BLaER1 (cell line): ENCODE measurements around the gene SPSB3.

Experiments
- H3K27ac ChIP-seq: shearing (Covaris generic); formaldehyde crosslinking; 2 replicates; pipeline ENCODE4 v1.8.1; 2022
- H3K27me3 ChIP-seq: shearing (Covaris generic); formaldehyde crosslinking; 2 replicates; pipeline ENCODE4 v1.8.1; 2022
- H3K36me3 ChIP-seq: shearing (Covaris generic); formaldehyde crosslinking; 2 replicates; pipeline ENCODE4 v1.8.1; 2022
- H3K4me1 ChIP-seq: shearing (Covaris generic); formaldehyde crosslinking; 2 replicates; pipeline ENCODE4 v1.8.1; 2022
- H3K4me2 ChIP-seq: shearing (Covaris generic); formaldehyde crosslinking; 2 replicates; pipeline ENCODE4 v1.8.1; 2022
- H3K4me3 ChIP-seq: shearing (Covaris generic); formaldehyde crosslinking; 2 replicates; pipeline ENCODE4 v1.8.1; 2022
- H3K9ac ChIP-seq: shearing (Covaris generic); formaldehyde crosslinking; 2 replicates; pipeline ENCODE4 v1.8.1; 2022
- H3K9me3 ChIP-seq: shearing (Covaris generic); formaldehyde crosslinking; 2 replicates; pipeline ENCODE4 v1.8.1; 2022
- H4K20me1 ChIP-seq: shearing (Covaris generic); formaldehyde crosslinking; 2 replicates; pipeline ENCODE4 v1.8.1; 2022
- Cebpa-rat ChIP-seq: shearing (Covaris generic); IDR thresholded peaks from 2 replicates; pipeline ENCODE4 v1.8.1; 2022

Gene SPSB3

DNA sequence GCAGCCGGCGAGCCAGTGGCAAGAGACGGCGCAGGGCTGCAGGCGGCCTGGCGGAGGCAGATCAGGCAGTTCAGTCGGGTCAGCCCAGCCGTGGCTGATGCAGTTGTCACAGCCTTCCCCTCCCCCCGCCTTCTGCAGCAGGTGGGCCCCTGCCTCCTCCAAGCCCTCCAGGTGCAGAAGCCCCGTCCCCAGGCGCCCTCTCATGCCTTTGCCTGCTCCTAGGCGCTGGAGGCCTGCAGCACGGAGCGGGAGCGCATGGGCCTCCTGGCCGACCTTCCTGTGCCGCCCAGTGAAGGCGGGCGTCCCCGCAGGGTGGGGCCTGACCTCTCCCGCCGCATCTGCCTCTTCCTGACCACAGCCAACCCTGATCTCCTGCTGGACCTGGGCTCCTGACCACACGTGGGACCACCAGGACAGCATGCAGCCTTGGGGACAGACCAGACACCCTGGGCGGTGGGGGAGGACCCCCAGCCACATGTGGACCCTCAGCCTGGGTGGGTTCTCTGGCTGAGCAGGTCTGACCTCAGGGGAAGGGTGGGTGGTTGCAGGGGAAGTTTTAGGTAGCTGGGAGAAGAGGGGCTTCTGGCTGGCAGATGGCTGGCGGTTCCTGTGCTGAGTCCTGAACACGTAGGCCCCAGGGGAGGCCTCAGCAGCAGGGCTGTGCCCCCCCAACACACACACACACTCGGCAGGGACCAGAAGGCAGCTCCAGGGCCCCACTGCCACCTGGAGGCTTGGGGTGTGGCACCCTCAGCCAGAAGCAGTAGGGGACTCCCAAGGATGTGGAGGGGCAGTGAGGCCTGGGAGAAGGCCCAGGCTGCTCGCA, 6.3 kb downstream of the SPSB3 start:
- Histone ChIP-seq H3K4me2 (peak overlapping the region; percentile 7; the same call in 1 of the 2 replicates), H3K4me1 (peaks cover 42% of the 10 kb centered on the region), H3K36me3 (peaks cover 64% of the 10 kb centered on the region), H3K4me3 (no peak overlapping the region), H4K20me1 (peaks cover 76% of the 10 kb centered on the region), H3K27ac (no peak overlapping the region), H3K9ac (no peak overlapping the region), H3K9me3 (no peaks in the 10 kb centered on the region), H3K27me3 (no peaks in the 10 kb centered on the region)
- no peak for TF ChIP-seq Cebpa-rat

DNA sequence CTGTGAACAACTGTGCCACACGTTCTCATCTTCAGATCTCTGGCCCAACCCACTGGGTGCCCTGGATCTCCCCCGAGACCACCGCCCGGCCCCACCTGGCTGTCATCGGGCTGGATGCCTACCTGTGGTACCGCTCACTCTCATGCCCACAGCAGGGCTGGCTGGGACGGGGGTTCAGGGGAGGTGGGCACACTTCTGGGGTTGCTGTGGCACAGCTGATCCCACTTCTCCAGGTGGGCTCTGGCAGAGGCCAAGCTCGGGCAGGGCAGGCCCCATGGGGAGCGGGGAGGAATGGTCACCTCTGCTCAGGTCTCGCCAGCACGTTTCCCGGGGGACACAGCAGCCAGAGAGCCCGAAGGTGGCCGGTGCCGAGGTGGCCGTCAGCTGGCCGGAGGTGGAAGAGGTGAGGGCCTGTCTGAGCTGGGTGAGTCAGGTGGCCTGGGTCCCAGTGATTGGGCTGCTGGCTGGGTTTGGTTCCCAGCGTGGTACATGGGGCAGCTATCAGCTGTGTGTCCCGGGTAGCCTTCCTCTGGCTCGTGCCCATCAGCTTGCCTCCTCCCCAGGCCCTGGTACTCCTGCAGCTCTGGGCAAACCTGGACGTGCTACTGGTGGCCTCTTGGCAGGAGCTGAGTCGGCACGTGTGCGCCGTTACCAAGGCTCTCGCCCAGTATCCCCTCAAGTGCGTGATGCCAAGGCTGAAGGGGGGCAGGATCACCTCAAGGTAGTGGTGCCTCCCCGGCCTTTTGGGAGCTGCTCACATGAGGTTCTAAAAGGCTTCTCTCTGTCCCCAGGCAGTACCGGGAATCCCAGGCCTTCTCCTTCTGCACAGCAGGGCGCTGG, 7.1 kb downstream of the SPSB3 start:
- 0 out of 2 replicates have a peak overlapping the region, but pooled peaks have one; percentile 97 for H3K27ac ChIP-seq
- H3K4me3 ChIP-seq: no peak overlapping the region; the same call in 1 of the 2 replicates
- H3K4me1 ChIP-seq: peaks cover 43% of the 10 kb centered on the region
- no peak for TF ChIP-seq Cebpa-rat
- no peaks in the 10 kb centered on the region for H3K27me3 ChIP-seq
- H3K36me3 ChIP-seq: peaks cover 59% of the 10 kb centered on the region
- peak overlapping the region; percentile 98 for H3K4me2 ChIP-seq
- peak overlapping the region; percentile 98 for H3K9ac ChIP-seq
- no peaks in the 10 kb centered on the region for H3K9me3 ChIP-seq
- peaks cover 73% of the 10 kb centered on the region for H4K20me1 ChIP-seq

DNA sequence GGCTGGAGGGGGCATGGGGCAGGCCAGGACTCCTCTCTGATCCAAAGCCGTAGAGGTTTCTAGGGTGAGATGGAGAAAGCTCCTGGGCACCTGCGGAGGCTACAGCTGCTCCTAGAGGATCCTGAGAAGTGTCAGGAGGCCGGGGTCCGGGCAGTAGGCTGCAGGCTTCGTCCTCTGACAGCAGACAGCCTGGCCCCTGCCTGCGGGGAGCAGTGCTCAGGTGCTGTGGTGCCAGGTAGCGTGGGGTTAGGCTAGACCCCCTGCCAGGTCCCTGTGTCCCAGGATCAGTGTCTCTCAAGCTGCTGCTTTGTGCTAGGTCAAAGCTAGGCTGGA, 8.0 kb downstream of the SPSB3 start:
- Histone ChIP-seq H3K4me2 (peak overlapping the region; percentile 98), H3K27ac (peak overlapping the region; percentile 97), H3K9me3 (no peaks in the 10 kb centered on the region), H4K20me1 (peaks cover 73% of the 10 kb centered on the region), H3K9ac (peak overlapping the region; percentile 98), H3K4me3 (peak overlapping the region; percentile 97), H3K27me3 (no peaks in the 10 kb centered on the region), H3K4me1 (peaks cover 48% of the 10 kb centered on the region), H3K36me3 (peaks cover 59% of the 10 kb centered on the region)
- TF ChIP-seq Cebpa-rat: no peak

DNA sequence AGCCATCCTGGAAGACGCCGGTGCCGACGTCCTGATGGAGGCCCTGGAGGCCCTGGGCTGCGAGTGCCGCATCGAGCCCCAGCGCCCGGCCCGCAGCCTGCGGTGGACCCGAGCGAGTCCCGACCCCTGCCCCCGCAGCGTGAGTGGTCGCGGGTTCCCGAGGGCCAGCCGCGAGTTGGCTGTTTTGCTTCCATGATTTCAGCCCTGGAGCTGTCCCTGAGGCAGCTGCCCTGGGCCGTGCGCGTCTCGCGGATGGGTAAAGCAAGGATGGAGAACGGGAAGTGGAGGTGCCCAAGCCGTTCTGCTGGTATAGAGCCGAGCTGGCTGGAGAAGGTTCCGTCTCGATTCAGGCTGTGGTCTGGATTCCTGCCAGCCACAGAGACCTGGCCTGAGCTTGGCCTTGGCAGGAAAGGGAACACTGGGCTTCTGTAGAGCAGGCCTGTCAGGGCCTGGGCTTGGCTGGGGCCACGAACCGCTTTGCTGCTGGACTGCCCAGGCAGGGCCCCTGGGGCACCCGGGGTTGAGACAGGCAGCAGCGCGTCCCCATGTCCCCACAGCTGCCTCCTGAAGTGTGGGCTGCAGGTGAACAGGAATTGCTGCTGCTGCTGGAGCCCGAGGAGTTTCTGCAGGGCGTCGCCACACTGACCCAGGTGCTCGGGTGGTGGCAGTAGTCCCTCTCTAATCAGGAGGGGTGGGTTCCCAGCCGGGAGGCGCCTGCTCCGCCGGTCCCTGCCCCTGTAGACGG, 8.5 kb downstream of the SPSB3 start:
- peak overlapping the region; percentile 97 for H3K27ac ChIP-seq
- TF ChIP-seq Cebpa-rat: no peak

DNA sequence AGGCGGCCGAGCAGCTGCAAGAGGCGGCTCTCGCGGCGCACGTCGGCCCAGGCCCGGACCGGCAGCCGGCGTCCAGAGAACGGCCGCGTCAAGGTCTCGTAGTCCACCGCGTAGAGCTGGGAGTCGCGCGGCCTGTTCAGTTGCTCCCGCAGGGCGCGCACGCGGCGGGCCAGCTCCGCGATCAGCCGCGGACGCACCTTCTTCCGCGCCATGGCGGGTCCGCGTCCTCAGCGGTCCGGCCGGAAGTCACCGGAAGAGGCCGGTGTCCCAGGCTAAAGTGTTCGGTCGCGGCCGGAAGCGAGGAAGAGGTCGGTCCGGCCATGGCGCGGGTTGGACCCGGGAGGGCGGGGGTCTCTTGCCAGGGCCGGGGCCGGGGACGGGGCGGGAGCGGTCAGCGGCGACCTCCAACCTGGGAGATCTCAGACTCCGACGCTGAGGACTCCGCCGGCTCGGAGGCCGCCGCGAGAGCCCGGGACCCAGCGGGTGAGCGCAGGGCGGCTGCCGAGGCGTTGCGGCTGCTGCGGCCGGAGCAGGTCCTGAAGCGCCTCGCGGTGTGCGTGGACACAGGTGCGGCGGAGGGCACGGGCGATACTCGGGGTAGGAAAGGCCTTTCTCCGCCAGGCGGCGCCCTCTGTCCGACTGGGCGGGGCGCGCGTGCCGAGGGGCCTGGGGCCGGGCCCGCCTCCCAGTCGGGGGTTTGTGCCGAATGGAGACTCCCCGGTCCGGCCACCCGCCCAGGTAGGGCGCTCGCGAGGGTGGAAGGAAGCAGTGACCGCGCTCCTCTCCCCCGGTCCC, 9.3 kb downstream of the SPSB3 start, which contains the start of gene MRPS34:
TSS of gene MRPS34 (minus strand) at position 227 of the 795 bp plus-strand sequence. CDS start at position 212, 15 bp downstream.
- Histone ChIP-seq H3K4me3 (peak within 1 kb of the TSS; percentile 97), H3K4me2 (peak within 1 kb of the TSS; percentile 98), H3K9ac (peak within 1 kb of the TSS; percentile 98), H3K9me3 (no peaks in the 10 kb centered on the region), H3K27ac (peak within 1 kb of the TSS; percentile 97), H4K20me1 (peaks cover 73% of the 10 kb centered on the region), H3K4me1 (peaks cover 48% of the 10 kb centered on the region), H3K27me3 (no peaks in the 10 kb centered on the region), H3K36me3 (peaks cover 59% of the 10 kb centered on the region)
- TF ChIP-seq Cebpa-rat: no peak

More for the DNA sequence above, 8.5 kb downstream of the SPSB3 start:
- Histone ChIP-seq H3K9me3 (no peaks in the 10 kb centered on the region), H4K20me1 (peaks cover 73% of the 10 kb centered on the region), H3K4me1 (peaks cover 48% of the 10 kb centered on the region), H3K4me3 (peak overlapping the region; percentile 97), H3K4me2 (peak overlapping the region; percentile 98), H3K9ac (peak overlapping the region; percentile 98), H3K27me3 (no peaks in the 10 kb centered on the region), H3K36me3 (peaks cover 59% of the 10 kb centered on the region)

DNA sequence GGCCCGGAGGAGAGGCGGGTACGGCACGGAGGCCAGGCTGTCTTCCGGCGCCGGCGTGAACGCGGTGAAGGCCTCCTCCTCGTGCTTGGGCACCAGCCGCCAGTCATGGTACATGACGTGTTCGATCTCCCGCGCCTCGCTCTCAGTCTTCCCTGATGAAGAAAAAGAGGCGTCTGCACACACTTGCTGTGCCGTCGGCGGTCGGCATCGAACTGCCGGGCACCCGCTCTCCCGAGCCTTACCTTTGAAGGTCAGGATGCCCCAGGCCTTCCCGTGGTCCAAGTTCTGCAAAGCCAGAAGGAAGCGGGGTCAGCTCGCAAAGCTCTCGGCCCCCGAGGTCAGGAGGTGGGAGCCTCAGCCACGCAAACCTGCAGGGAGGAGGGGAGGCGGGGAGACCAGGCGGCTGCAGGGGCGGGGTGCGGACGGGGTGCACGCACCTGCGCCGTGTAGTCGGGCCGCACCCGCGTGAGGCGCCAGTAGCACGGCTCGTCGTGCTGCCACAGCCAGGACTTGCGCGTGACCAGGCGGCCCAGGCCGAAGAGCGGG, 9.9 kb downstream of the SPSB3 start, which contains the start of gene EME2:
TSS of gene EME2 (plus strand) at position 449 of the 546 bp plus-strand sequence. CDS start 418 bp downstream, outside the sequence.
- Histone ChIP-seq H3K9ac (peak within 1 kb of the TSS; percentile 98), H3K9me3 (no peaks in the 10 kb centered on the region), H3K4me1 (peaks cover 45% of the 10 kb centered on the region), H3K36me3 (peaks cover 59% of the 10 kb centered on the region), H3K4me2 (peak within 1 kb of the TSS; percentile 98), H3K27ac (peak within 1 kb of the TSS; percentile 97), H3K4me3 (peak within 1 kb of the TSS; percentile 97), H4K20me1 (peaks cover 73% of the 10 kb centered on the region), H3K27me3 (no peaks in the 10 kb centered on the region)
- TF ChIP-seq Cebpa-rat: no peak

DNA sequence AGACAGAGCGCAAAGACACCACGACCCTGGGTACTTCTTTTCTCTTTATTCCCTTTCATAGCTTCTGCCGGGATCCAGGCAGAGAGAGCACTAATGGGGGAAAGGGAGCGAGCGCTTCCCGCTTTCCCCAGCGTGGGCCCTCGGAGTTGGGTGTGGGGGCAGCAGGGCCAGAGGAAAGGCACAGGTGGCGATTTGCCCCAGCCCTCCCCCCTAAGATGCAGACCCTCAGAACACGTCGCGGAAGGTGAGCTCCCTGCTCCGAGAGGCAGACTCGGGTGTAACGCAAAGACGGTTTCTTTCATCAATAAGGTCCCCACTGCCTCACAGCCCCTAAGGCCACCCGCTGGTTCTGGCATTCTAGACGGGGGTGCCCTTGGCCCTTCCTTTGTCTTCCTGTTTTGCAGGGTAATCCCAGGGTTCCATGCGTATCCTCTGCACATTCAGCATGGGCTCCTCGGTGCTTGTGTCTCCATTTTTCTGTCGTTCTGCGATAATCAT, 10.5 kb downstream of the SPSB3 start:
- Histone ChIP-seq H3K4me3 (peak overlapping the region; percentile 97), H3K27me3 (no peaks in the 10 kb centered on the region), H3K36me3 (peaks cover 59% of the 10 kb centered on the region), H3K9ac (peak overlapping the region; percentile 98), H3K4me1 (peaks cover 41% of the 10 kb centered on the region), H3K27ac (peak overlapping the region; percentile 97), H3K4me2 (peak overlapping the region; percentile 98), H4K20me1 (peaks cover 68% of the 10 kb centered on the region), H3K9me3 (no peaks in the 10 kb centered on the region)
- no peak for TF ChIP-seq Cebpa-rat

DNA sequence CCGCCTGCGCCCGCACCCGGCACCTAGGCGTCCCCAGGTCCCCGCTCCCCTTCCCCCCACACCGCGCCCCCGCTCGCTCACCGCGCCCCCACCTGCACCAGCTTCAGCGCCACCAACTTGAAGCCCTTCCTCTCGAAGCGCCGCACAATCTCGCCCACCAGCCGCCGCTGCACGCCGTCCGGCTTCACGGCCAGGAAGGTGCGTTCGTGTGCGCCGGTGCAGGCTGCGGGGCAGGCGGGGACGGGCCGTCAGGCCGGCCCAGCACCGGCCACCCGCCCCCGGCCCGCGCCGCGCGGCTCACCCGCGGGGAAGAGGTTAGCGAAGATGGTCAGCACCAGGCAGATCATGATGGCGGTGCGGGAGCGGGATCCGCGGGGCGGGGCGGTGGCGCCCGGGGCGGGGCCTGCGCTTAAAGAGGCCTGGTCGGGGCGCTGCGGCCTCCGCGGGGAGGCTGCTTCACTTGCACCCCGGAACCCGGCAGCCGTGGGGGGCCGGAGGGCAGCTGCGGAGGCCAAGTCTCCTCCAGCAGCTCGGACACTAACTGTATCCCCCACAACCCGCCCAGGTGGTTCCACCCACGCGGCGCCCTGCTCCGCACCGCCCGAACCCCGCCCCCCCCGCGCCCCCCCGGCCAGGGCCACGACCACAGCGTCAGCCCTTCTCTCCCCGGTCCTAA, 11.0 kb downstream of the SPSB3 start, which contains the start of gene NME3:
TSS of gene NME3 (minus strand) at position 356 of the 676 bp plus-strand sequence. CDS start at position 347, 9 bp downstream.
- Histone ChIP-seq H3K27me3 (no peaks in the 10 kb centered on the region), H3K4me3 (peak within 1 kb of the TSS; percentile 97), H3K36me3 (peaks cover 59% of the 10 kb centered on the region), H3K4me1 (peaks cover 37% of the 10 kb centered on the region), H4K20me1 (peaks cover 62% of the 10 kb centered on the region), H3K4me2 (peak within 1 kb of the TSS; percentile 98), H3K9ac (peak within 1 kb of the TSS; percentile 98), H3K9me3 (no peaks in the 10 kb centered on the region), H3K27ac (peak within 1 kb of the TSS; percentile 97)
- no peak for TF ChIP-seq Cebpa-rat
